AG04449 (cell line): ENCODE measurements around the gene CCL2.

Source experiments
- CTCF ChIA-PET: fragments of 350-600 bp; formaldehyde crosslinking; extraction: SDS; loops from one replicate; lab custom pipeline; 2021; ENCODE audit warnings: antibody characterized with exemption; lab: Yijun Ruan, JAX
- POLR2A ChIA-PET: fragments of 400-600, 350-600 bp; formaldehyde crosslinking; extraction: SDS; loops from one replicate; lab custom pipeline; 2020; ENCODE audit warnings: antibody characterized with exemption, inconsistent platforms; lab: Yijun Ruan, JAX
- DNase-seq: peaks from one replicate; pipeline ENCODE4 v3.0.0-alpha.2; 2010; ENCODE audit warnings: low read depth, low spot score
- H3K4me3 ChIP-seq: 2 replicates; pipeline ENCODE4 v1.5.1; 2011; ENCODE audit warnings: low read depth, mild to moderate bottlenecking, control low read depth, low read length
- TF ChIP-seq, protein P1 (sequence below): IDR thresholded peaks from one replicate; pipeline ENCODE4 v1.5.1; 2011; ENCODE audit warnings: mild to moderate bottlenecking, moderate library complexity, low read length, control low read depth, inconsistent platforms; ENCODE audit not compliant: insufficient read depth; ENCODE audit errors: missing control alignments

The CCL2 gene

DNA sequence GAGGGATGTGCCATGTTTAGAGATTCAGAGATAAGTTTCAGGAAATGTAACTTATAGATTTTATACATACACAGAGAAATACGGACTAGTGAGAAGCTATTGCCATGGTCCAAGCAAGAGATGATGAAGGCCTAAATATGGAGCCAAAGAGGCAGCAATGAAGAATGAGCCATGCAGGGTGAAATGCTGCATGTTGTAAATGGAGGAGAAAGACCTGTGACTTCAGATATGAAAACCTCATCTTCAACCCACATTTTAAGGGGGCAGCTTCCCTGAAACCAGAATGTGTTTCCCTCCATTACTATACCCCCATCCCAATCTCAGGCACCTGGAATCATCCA lies 2.9 kb downstream of the CCL2 start:
- no peak overlapping the region for H3K4me3 ChIP-seq
- CTCF ChIA-PET, result interaction anchor here (0.7 to 3.1 kb wide), 2 partner anchors 44 to 139 kb away, joined by 3 to 11 read pairs; no protein-coding TSS in a partner anchor
- no peak for DNase-seq
- POLR2A ChIA-PET, result no interaction called here
- TF ChIP-seq, protein P1, sequence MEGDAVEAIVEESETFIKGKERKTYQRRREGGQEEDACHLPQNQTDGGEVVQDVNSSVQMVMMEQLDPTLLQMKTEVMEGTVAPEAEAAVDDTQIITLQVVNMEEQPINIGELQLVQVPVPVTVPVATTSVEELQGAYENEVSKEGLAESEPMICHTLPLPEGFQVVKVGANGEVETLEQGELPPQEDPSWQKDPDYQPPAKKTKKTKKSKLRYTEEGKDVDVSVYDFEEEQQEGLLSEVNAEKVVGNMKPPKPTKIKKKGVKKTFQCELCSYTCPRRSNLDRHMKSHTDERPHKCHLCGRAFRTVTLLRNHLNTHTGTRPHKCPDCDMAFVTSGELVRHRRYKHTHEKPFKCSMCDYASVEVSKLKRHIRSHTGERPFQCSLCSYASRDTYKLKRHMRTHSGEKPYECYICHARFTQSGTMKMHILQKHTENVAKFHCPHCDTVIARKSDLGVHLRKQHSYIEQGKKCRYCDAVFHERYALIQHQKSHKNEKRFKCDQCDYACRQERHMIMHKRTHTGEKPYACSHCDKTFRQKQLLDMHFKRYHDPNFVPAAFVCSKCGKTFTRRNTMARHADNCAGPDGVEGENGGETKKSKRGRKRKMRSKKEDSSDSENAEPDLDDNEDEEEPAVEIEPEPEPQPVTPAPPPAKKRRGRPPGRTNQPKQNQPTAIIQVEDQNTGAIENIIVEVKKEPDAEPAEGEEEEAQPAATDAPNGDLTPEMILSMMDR, result no peak

DNA sequence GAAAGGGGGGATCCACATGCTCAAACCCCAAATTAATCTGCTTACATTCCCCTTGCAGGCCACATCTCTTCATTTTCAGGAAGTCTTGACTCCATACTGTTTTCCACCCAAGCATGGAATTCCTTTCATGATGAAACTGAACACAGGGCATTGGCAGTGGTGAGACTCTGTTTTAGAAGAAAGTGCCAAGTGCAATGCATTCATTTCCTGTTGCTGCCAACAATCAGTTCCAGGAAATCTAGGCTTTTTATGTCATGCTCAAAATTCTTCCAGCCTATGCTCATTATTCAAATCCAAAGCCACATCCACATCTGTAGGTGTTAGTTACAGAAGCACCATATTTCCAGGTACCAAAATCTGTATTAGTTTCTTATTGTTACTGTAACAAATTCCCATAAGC lies 4.1 kb downstream of the CCL2 start:
- TF ChIP-seq, protein P1, result no peak
- DNase-seq, result no peak
- ChIA-PET POLR2A (no interaction called here), CTCF (no interaction called here)
- H3K4me3 ChIP-seq, result no peak overlapping the region

DNA sequence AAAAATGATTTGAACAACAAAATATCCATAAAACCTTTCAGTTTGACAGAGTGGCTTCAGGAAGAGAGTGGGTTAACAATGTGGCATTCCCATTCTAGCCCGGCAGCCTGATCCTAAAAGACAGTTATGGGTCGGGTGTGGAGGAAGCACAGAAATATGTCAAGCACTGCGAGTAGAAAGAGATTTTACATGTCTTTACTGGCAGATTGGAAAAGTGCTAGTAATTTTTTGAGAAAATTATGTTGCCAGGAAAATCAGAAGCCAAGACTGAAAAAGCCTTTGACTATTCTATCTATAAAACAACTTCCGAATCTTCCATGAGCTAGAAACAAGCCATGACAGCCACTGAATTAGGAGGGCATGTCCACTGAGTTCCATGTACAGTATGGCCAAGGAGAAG lies 5.8 kb downstream of the CCL2 start:
- POLR2A ChIA-PET, result no interaction called here
- CTCF ChIA-PET, result no interaction called here
- DNase-seq, result no peak
- TF ChIP-seq, protein P1, result no peak
- no peak overlapping the region for H3K4me3 ChIP-seq

DNA sequence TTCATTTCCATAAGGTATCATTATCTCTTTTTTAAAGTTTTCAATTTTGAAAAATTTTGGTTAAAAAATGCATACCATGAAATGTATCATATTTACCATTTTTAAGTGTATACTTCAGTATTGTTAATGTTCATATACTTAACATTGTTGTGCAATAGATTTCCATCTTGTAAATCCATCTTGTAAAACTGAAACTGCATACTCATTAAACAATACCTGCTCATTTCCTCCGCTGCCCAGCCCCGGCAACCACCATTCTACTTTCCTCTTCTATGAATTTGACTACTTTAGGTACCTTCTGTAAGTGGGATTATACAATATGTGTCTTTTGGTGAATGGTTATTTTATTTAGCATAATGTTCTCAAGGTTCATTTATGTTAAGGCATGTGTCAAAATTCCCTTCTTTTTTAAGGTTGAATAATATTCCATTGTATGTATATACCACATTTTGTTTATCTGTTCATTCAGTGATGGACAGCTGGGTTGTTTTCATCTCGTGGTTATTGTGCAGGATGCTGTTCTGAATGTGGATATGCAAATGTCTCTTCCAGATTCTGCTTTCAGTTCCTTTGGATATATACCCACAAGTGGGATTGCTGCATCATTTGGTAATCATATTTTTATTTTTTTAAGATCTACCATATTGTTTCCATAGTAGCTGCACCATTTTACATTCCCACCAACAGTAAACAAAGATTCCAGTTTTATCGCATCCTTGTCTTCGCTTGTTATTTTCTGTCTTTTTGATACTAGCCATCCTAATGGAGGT lies 6.7 kb downstream of the CCL2 start:
- H3K4me3 ChIP-seq, result no peak overlapping the region
- DNase-seq, result no peak
- TF ChIP-seq, protein P1, result no peak
- ChIA-PET POLR2A (no interaction called here), CTCF (no interaction called here)

DNA sequence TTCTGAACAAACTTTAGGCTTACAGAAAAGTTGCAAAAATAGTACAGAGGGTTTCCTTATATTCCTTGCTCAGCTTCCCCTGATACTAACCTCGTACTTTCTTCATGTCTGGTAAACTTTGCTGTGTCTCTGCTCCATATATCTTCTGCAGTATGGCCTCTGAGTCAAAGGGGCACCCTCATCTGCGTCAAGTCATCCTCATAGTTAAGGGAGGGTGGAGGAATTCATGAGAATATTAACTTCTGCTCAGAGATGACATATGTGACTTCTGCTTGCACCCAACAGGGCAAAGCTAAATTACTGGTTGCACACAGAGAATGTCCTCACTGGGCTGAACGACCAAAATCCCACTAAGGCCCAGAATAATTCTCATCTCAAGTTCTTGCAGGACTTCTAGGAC lies 10.6 kb downstream of the CCL2 start:
- TF ChIP-seq, protein P1, result no peak
- H3K4me3 ChIP-seq, result no peak overlapping the region
- POLR2A ChIA-PET, result no interaction called here
- CTCF ChIA-PET, result interaction anchor here (1.0 to 2.1 kb wide), 3 partner anchors 10 to 95 kb away, joined by 4 to 9 read pairs (median 6); partner anchors contain the start of gene CCL2
- DNase-seq, result no peak

DNA sequence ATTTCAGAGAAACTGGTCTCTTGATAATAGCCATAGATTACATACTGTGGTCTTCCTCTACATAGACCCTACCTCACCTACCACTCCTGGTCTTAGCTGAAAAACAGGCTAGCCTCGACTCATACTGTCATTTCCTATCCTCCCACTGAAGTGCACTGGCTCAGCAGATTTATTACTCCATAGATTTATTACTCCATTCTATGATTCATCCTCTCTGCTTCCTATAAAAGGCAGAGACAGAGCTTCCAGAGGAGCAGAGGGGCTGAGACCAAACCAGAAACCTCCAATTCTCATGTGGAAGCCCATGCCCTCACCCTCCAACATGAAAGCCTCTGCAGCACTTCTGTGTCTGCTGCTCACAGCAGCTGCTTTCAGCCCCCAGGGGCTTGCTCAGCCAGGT lies 14.9 kb downstream of the CCL2 start, which contains the start of gene CCL7:
Gene CCL7 (plus strand): TSS at position 253 of the 400 bp plus-strand sequence. CDS start 70 bp downstream, at position 323.
- ChIA-PET POLR2A (no interaction called here), CTCF (interaction anchor here (0.7 to 2.5 kb wide), 3 partner anchors 69 to 99 kb away, joined by 3 to 13 read pairs (median 7); no protein-coding TSS in a partner anchor)
- TF ChIP-seq, protein P1, result no peak
- DNase-seq, result no peak
- H3K4me3 ChIP-seq, result no peak within 1 kb of the TSS
